Gastrocnemius medialis (tissue), 4 donors: Measurements from ENCODE around the gene SYMPK.

Experiments used
- CTCF ChIP-seq, 5 experiments: fragments of 450-650 bp in 3 of 5; fragments of 200-600 bp in 2 of 5; sonication (generic) in 2 of 5; IDR thresholded peaks in 4 of 5; conservative IDR thresholded peaks in 1 of 5; 1 replicate in 4 of 5; 2 replicates in 1 of 5; pipeline ENCODE4 v1.5.1; 2016 to 2019; ENCODE audit warnings: antibody characterized with exemption in 5 of 5, mild to moderate bottlenecking in 3 of 5, moderate library complexity in 3 of 5
- POLR2A ChIP-seq, 2 donors: fragments of 450-650 bp; IDR thresholded peaks; one replicate each; pipeline ENCODE4 v1.6.1; 2017; ENCODE audit warnings: antibody characterized with exemption in 2 of 2, mild to moderate bottlenecking in 2 of 2, moderate library complexity in 2 of 2

GRCh38 chr19:45862271-45862563 is 730 bp downstream of the SYMPK start:
- no peak for TF ChIP-seq POLR2A (IDR thresholded peaks at IDR 0.05)
- no peak for TF ChIP-seq CTCF (IDR thresholded peaks at IDR 0.05 in 4 of 5, conservative IDR thresholded peaks at IDR 0.05 in 1 of 5)
